Femur (tissue), 1 donor: ENCODE results near the gene DENND1A.
A peak's percentile ranks its signal among the peaks of the same experiment; 100 is the strongest.
"Not testable (repeated sequence)": the region's sequence is repeated elsewhere in the genome, so short reads cannot be mapped to it uniquely, and the experiment has no call there.

ENCODE experiments used
- DNase-seq: peaks from one replicate; pipeline ENCODE4 v3.0.0-alpha.2; 2017

The DENND1A gene

GRCh38 chr9:123402981-123403509 lies 526.9 kb downstream of the DENND1A start:
- no peak for DNase-seq

- peak; percentile 55 for DNase-seq
Observed at GRCh38 chr9:123401879-123402513, 527.9 kb downstream of the DENND1A start.

GRCh38 chr9:123400926-123401503 lies 528.9 kb downstream of the DENND1A start:
- DNase-seq: no peak

GRCh38 chr9:123399803-123400378 lies 530.0 kb downstream of the DENND1A start:
- no peak for DNase-seq

GRCh38 chr9:123398938-123399337 lies 531.0 kb downstream of the DENND1A start:
- not testable (repeated sequence) for DNase-seq

GRCh38 chr9:123397975-123398374 lies 532.0 kb downstream of the DENND1A start:
- DNase-seq: no peak

GRCh38 chr9:123395689-123396511 lies 534.0 kb downstream of the DENND1A start:
- DNase-seq: no peak

GRCh38 chr9:123395276-123395688 lies 534.6 kb downstream of the DENND1A start:
- peak; percentile 59 for DNase-seq

- no peak for DNase-seq
Observed at GRCh38 chr9:123394291-123395235, 535.4 kb downstream of the DENND1A start.

GRCh38 chr9:123392802-123393201 lies 537.1 kb downstream of the DENND1A start:
- no peak for DNase-seq

- DNase-seq: no peak
Observed at GRCh38 chr9:123391946-123392345, 538.0 kb downstream of the DENND1A start.

- DNase-seq: no peak
Observed at GRCh38 chr9:123391233-123391632, 538.7 kb downstream of the DENND1A start.

- no peak for DNase-seq
Observed at GRCh38 chr9:123390337-123391135, 539.4 kb downstream of the DENND1A start.

GRCh38 chr9:123389698-123390097 lies 540.2 kb downstream of the DENND1A start:
- DNase-seq: no peak

GRCh38 chr9:123389070-123389469 lies 540.9 kb downstream of the DENND1A start:
- DNase-seq: no peak

GRCh38 chr9:123387686-123388085 lies 542.2 kb downstream of the DENND1A start:
- no peak for DNase-seq

GRCh38 chr9:123383512-123384170 lies 546.3 kb downstream of the DENND1A start:
- no peak for DNase-seq

GRCh38 chr9:123382653-123383511 lies 547.0 kb downstream of the DENND1A start:
- no peak for DNase-seq

- DNase-seq: no peak
Observed at GRCh38 chr9:123380852-123381705, 548.8 kb downstream of the DENND1A start.
